Sigmoid colon (tissue), 4 donors: ENCODE measurements around the gene CYBB.

Source experiments
- EP300 ChIP-seq, 4 donors: sonication (generic); formaldehyde crosslinking; IDR thresholded peaks; one replicate each; pipeline ENCODE4 v1.6.1; 2017; ENCODE audit warnings: antibody characterized with exemption in 4 of 4
- POLR2A ChIP-seq, 2 donors: fragments of 450-650 bp; IDR thresholded peaks; one replicate each; pipeline ENCODE4 v1.6.1; 2016; ENCODE audit warnings: antibody characterized with exemption in 2 of 2, mild to moderate bottlenecking in 2 of 2, moderate library complexity in 2 of 2

- TF ChIP-seq EP300 (IDR thresholded peaks at IDR 0.05) (no peak), POLR2A (IDR thresholded peaks at IDR 0.05) (no peak)
Measured at GRCh38 chrX:37752936-37753335, 26.9 kb upstream of the CYBB start.
